Neural cell (in vitro differentiated cells): ENCODE measurements around the gene ZNF787. TPM values are rescaled to one million over a fixed set of nuclear protein-coding genes. Genes with fewer than 3 reads are reported as not detected.

ENCODE experiments used
- H2AFZ ChIP-seq: fragments of 200-600, 300-800 bp; sonication (generic), shearing (Covaris generic); 2 replicates; pipeline ENCODE4 v1.6.0; 2014; ENCODE audit warnings: low read depth, mild to moderate bottlenecking, antibody characterized with exemption, low read length, moderate library complexity
- H3F3A ChIP-seq: fragments of 200-600 bp; shearing (Covaris generic); 2 replicates; pipeline ENCODE4 v1.6.1; 2016; ENCODE audit warnings: mild to moderate bottlenecking, moderate library complexity, mixed read lengths, antibody characterized with exemption, low read length; ENCODE audit not compliant: insufficient read depth, poor library complexity, severe bottlenecking
- H3K27ac ChIP-seq: fragments of 200-600, 300-800 bp; sonication (generic), shearing (Covaris generic); 2 replicates; pipeline ENCODE4 v1.5.1; 2014; ENCODE audit warnings: mild to moderate bottlenecking, low read length, moderate library complexity
- H3K27me3 ChIP-seq: fragments of 300-800, 200-600 bp; sonication (generic), shearing (Covaris generic); 2 replicates; pipeline ENCODE4 v1.6.0; 2014; ENCODE audit warnings: mild to moderate bottlenecking, low read depth, low read length, moderate library complexity; ENCODE audit not compliant: insufficient read depth
- H3K36me3 ChIP-seq: fragments of 300-800, 200-600 bp; sonication (generic), shearing (Covaris generic); 2 replicates; pipeline ENCODE4 v1.5.1; 2014; ENCODE audit warnings: mild to moderate bottlenecking, antibody characterized with exemption, low read length, moderate library complexity; ENCODE audit not compliant: insufficient read depth
- H3K4me2 ChIP-seq: fragments of 300-800, 200-600 bp; sonication (generic), shearing (Covaris generic); 2 replicates; pipeline ENCODE4 v1.6.0; 2014; ENCODE audit warnings: mild to moderate bottlenecking, low read length
- H3K4me3 ChIP-seq: fragments of 300-800, 200-600 bp; sonication (generic), shearing (Covaris generic); 2 replicates; pipeline ENCODE4 v1.5.1; 2014; ENCODE audit warnings: mild to moderate bottlenecking, low read length, moderate library complexity
- H3K79me2 ChIP-seq: fragments of 200-600 bp; shearing (Covaris generic); replicated peaks from 2 replicates; pipeline ENCODE4 v1.6.0; 2014; ENCODE audit warnings: mild to moderate bottlenecking, low read length, moderate library complexity; ENCODE audit not compliant: insufficient read depth
- H3K9ac ChIP-seq: fragments of 300-800, 200-600 bp; sonication (generic), shearing (Covaris generic); 2 replicates; pipeline ENCODE4 v1.6.1; 2016; ENCODE audit warnings: mild to moderate bottlenecking, low read length, mixed read lengths
- H3K9me2 ChIP-seq: fragments of 200-600 bp; shearing (Covaris generic); 2 replicates; pipeline ENCODE4 v1.6.1; 2016; ENCODE audit warnings: mild to moderate bottlenecking, low read length, mixed read lengths; ENCODE audit not compliant: insufficient read depth
- H3K9me3 ChIP-seq: fragments of 200-600, 300-800 bp; sonication (generic), shearing (Covaris generic); 2 replicates; pipeline ENCODE4 v1.6.1; 2016; ENCODE audit warnings: mild to moderate bottlenecking, mixed run types, low read length, moderate library complexity, mixed read lengths
- H4K20me1 ChIP-seq: fragments of 200-600 bp; shearing (Covaris generic); 2 replicates; pipeline ENCODE4 v1.6.1; 2016; ENCODE audit warnings: mild to moderate bottlenecking, mixed run types; ENCODE audit not compliant: insufficient read depth
- EP300 ChIP-seq: fragments of 450-650 bp; conservative IDR thresholded peaks from 2 replicates; pipeline ENCODE4 v1.6.1; 2014; ENCODE audit warnings: antibody characterized with exemption, mild to moderate bottlenecking, moderate library complexity; ENCODE audit not compliant: poor library complexity, severe bottlenecking
- EZH2 ChIP-seq: fragments of 200-600, 300-800 bp; shearing (Covaris generic), sonication (generic); IDR thresholded peaks from 2 replicates; pipeline ENCODE4 v1.6.1; 2014; ENCODE audit warnings: antibody characterized with exemption, low read length, borderline replicate concordance, mild to moderate bottlenecking; ENCODE audit not compliant: insufficient read depth, poor library complexity, severe bottlenecking
- MXI1 ChIP-seq: fragments of 450-650 bp; conservative IDR thresholded peaks from 2 replicates; pipeline ENCODE4 v1.6.1; 2014; ENCODE audit warnings: antibody characterized with exemption, mild to moderate bottlenecking; ENCODE audit not compliant: poor library complexity, severe bottlenecking
- POLR2AphosphoS5 ChIP-seq: IDR thresholded peaks from 2 replicates; pipeline ENCODE4 v1.6.1; 2012
- RAD21 ChIP-seq: fragments of 450-650 bp; conservative IDR thresholded peaks from 2 replicates; pipeline ENCODE4 v1.6.1; 2014; ENCODE audit warnings: antibody characterized with exemption, mild to moderate bottlenecking, moderate library complexity
- SMC3 ChIP-seq: fragments of 450-650 bp; conservative IDR thresholded peaks from 2 replicates; pipeline ENCODE4 v1.6.1; 2014; ENCODE audit warnings: antibody characterized with exemption, mild to moderate bottlenecking, moderate library complexity; ENCODE audit not compliant: poor library complexity
- TAF1 ChIP-seq: IDR thresholded peaks from 2 replicates; pipeline ENCODE4 v1.6.1; 2012; ENCODE audit warnings: low read depth
- polyA plus RNA-seq: library from polyadenylated mRNA; depleted of rRNA; stranded (reverse); fragments of >200 nt; gene quantifications from 2 replicates; pipeline ENCODE4 v1.2.3, GENCODE V29; 2014
- TF ChIP-seq, protein P1 (sequence below): fragments of 450-650 bp; IDR thresholded peaks from 2 replicates; pipeline ENCODE4 v1.5.1; 2014; ENCODE audit warnings: antibody characterized with exemption, mild to moderate bottlenecking, moderate library complexity; ENCODE audit not compliant: poor library complexity, severe bottlenecking
- TF ChIP-seq, protein P2 (sequence below): IDR thresholded peaks from 2 replicates; pipeline ENCODE4 v1.6.1; 2012; ENCODE audit warnings: borderline replicate concordance

Gene ZNF787
- polyA plus RNA-seq, 1 donor from 2014 or later, result 11.4 TPM

DNA sequence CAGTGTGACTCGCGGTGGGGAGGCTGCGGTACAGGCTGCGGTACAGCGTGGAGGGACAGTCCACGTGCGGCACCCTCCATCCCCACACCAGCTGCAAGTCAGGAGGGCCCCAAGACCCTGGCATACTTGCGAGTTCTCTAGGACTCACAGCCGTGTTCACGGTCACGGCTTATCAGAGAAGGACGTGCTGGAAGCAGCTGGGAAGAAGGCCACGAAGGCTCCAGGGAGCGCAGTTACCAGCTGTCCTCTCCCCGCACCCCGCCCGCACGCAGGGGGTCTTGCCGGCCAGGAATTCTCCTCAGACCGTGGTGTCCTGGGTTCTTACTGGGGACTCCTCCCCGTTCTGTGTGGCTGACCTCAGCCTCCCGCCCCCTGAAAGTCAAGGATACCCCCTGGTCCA, 26.2 kb upstream of the ZNF787 start:
- Histone ChIP-seq H2AFZ (no peak overlapping the region), H3K9me2 (no peaks in the 10 kb centered on the region), H3K36me3 (no peaks in the 10 kb centered on the region), H3K9ac (no peak overlapping the region), H3K4me2 (no peak overlapping the region), H3K9me3 (no peaks in the 10 kb centered on the region), H4K20me1 (no peaks in the 10 kb centered on the region), H3K27me3 (no peaks in the 10 kb centered on the region), H3K4me3 (no peak overlapping the region), H3K79me2 (peaks cover 8% of the 10 kb centered on the region), H3K27ac (no peak overlapping the region), H3F3A (no peaks in the 10 kb centered on the region)
- TF ChIP-seq RAD21 (no peak), EP300 (no peak), EZH2 (no peak), SMC3 (no peak), TAF1 (no peak), MXI1 (no peak), POLR2AphosphoS5 (no peak)
- TF ChIP-seq, protein P1, sequence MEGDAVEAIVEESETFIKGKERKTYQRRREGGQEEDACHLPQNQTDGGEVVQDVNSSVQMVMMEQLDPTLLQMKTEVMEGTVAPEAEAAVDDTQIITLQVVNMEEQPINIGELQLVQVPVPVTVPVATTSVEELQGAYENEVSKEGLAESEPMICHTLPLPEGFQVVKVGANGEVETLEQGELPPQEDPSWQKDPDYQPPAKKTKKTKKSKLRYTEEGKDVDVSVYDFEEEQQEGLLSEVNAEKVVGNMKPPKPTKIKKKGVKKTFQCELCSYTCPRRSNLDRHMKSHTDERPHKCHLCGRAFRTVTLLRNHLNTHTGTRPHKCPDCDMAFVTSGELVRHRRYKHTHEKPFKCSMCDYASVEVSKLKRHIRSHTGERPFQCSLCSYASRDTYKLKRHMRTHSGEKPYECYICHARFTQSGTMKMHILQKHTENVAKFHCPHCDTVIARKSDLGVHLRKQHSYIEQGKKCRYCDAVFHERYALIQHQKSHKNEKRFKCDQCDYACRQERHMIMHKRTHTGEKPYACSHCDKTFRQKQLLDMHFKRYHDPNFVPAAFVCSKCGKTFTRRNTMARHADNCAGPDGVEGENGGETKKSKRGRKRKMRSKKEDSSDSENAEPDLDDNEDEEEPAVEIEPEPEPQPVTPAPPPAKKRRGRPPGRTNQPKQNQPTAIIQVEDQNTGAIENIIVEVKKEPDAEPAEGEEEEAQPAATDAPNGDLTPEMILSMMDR, result no peak
- TF ChIP-seq, protein P2, sequence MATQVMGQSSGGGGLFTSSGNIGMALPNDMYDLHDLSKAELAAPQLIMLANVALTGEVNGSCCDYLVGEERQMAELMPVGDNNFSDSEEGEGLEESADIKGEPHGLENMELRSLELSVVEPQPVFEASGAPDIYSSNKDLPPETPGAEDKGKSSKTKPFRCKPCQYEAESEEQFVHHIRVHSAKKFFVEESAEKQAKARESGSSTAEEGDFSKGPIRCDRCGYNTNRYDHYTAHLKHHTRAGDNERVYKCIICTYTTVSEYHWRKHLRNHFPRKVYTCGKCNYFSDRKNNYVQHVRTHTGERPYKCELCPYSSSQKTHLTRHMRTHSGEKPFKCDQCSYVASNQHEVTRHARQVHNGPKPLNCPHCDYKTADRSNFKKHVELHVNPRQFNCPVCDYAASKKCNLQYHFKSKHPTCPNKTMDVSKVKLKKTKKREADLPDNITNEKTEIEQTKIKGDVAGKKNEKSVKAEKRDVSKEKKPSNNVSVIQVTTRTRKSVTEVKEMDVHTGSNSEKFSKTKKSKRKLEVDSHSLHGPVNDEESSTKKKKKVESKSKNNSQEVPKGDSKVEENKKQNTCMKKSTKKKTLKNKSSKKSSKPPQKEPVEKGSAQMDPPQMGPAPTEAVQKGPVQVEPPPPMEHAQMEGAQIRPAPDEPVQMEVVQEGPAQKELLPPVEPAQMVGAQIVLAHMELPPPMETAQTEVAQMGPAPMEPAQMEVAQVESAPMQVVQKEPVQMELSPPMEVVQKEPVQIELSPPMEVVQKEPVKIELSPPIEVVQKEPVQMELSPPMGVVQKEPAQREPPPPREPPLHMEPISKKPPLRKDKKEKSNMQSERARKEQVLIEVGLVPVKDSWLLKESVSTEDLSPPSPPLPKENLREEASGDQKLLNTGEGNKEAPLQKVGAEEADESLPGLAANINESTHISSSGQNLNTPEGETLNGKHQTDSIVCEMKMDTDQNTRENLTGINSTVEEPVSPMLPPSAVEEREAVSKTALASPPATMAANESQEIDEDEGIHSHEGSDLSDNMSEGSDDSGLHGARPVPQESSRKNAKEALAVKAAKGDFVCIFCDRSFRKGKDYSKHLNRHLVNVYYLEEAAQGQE, result no peak

DNA sequence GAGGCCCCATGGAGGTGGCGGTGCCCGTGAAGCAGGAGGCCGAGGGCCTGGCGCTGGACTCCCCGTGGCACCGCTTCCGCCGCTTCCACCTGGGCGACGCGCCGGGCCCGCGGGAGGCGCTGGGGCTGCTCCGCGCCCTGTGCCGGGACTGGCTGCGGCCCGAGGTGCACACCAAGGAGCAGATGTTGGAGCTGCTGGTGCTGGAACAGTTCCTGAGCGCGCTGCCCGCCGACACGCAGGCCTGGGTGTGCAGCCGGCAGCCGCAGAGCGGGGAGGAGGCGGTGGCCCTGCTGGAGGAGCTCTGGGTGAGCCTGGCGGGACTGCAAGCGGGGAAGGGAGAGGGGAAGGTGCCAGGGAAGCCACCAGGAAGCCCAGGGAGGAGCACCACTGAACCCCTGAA, 25.8 kb upstream of the ZNF787 start:
- Histone ChIP-seq H4K20me1 (no peaks in the 10 kb centered on the region), H3K4me2 (no peak overlapping the region), H3K9ac (no peak overlapping the region), H3K9me3 (no peaks in the 10 kb centered on the region), H3K27ac (no peak overlapping the region), H3K4me3 (no peak overlapping the region), H3K36me3 (no peaks in the 10 kb centered on the region), H3K27me3 (no peaks in the 10 kb centered on the region), H3K9me2 (no peaks in the 10 kb centered on the region), H2AFZ (no peak overlapping the region), H3F3A (no peaks in the 10 kb centered on the region), H3K79me2 (peaks cover 12% of the 10 kb centered on the region)
- TF ChIP-seq EZH2 (no peak), TAF1 (no peak), MXI1 (no peak), EP300 (no peak), RAD21 (no peak), POLR2AphosphoS5 (no peak)
